ENCODE measurements around the gene TPPP.
"Not testable (repeated sequence)": the region's sequence is repeated elsewhere in the genome, so short reads cannot be mapped to it uniquely, and the experiment has no call there.

DNA sequence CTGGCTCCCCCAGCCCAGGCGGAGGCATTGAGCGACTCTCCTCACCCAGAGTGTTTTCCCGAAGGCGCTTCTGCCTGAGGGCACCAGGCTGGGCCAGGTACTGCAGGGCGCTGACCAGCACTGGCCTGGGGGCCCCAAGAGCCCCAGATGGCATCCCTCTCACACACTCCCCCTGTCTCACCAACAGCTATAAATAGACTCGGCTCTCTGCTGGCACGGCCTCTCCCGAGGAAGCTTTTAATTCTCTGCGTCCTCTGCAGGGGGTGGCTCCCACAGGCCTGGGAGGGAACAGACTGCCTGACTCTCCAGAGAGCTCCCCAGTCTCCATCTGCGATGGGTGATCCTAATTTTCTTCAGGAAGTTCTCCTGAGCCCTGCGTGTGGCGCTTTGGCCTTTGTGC is 2.9 kb downstream of the TPPP start:
- TF ChIP-seq, protein P1, sequence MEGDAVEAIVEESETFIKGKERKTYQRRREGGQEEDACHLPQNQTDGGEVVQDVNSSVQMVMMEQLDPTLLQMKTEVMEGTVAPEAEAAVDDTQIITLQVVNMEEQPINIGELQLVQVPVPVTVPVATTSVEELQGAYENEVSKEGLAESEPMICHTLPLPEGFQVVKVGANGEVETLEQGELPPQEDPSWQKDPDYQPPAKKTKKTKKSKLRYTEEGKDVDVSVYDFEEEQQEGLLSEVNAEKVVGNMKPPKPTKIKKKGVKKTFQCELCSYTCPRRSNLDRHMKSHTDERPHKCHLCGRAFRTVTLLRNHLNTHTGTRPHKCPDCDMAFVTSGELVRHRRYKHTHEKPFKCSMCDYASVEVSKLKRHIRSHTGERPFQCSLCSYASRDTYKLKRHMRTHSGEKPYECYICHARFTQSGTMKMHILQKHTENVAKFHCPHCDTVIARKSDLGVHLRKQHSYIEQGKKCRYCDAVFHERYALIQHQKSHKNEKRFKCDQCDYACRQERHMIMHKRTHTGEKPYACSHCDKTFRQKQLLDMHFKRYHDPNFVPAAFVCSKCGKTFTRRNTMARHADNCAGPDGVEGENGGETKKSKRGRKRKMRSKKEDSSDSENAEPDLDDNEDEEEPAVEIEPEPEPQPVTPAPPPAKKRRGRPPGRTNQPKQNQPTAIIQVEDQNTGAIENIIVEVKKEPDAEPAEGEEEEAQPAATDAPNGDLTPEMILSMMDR (IDR thresholded peaks at IDR 0.05; ENCODE audit: low read depth, low read length), result not testable (repeated sequence)
- TF ChIP-seq EZH2phosphoT487 (IDR thresholded peaks at IDR 0.05; ENCODE audit: low read depth), result not testable (repeated sequence)

Data from OCI-LY3 (cell line).